B cell (primary cell): ENCODE results near the gene HOTAIR. TPM values are rescaled to one million over a fixed set of nuclear protein-coding genes. Genes with fewer than 3 reads are reported as not detected.

Experiments used
- ATAC-seq: fragments of 200-7000 bp; cut with Tn5 transposase; one replicate; pipeline ENCODE4 v1.10.0; 2021; ENCODE audit warnings: low read depth, mild to moderate bottlenecking, moderate number of reproducible peaks, moderate library complexity
- CTCF ChIA-PET: fragments of 350-600 bp; sonication (Branson Sonifier 250); formaldehyde crosslinking; loops from one replicate; lab custom pipeline; 2021; ENCODE audit warnings: antibody characterized with exemption, inconsistent platforms; lab: Charles Lee
- POLR2A ChIA-PET: fragments of 350-600 bp; sonication (Branson Sonifier 250); formaldehyde crosslinking; loops from one replicate; lab custom pipeline; 2021; ENCODE audit warnings: antibody characterized with exemption; lab: Charles Lee
- DNase-seq: peaks from one replicate; pipeline ENCODE4 v3.0.0; 2013
- H2AFZ ChIP-seq: 2 replicates; pipeline ENCODE4 v1.6.1; 2012; ENCODE audit warnings: mild to moderate bottlenecking, low read depth, low read length; ENCODE audit not compliant: insufficient read depth, poor library complexity, severe bottlenecking
- H3K27ac ChIP-seq, 2 donors: 1 replicate in 1 of 2; 2 replicates in 1 of 2; pipeline ENCODE4 v1.5.1; 2012 to 2013; ENCODE audit warnings: low read length in 2 of 2, mild to moderate bottlenecking in 2 of 2, moderate library complexity in 1 of 2
- H3K27me3 ChIP-seq, 4 experiments: fragments of 200-600 bp in 1 of 4; sonication (generic) in 1 of 4; replicated peaks in 1 of 4; 1 replicate in 2 of 4; 2 replicates in 2 of 4; pipeline versions ENCODE4 v1.6.1 to v1.7.0; 2013 to 2016; ENCODE audit warnings: low read length in 3 of 4, mild to moderate bottlenecking in 2 of 4, mixed read lengths in 1 of 4, moderate library complexity in 1 of 4; ENCODE audit not compliant: insufficient read depth in 4 of 4, control insufficient read depth in 3 of 4; ENCODE audit errors: control extremely low read depth in 1 of 4
- H3K36me3 ChIP-seq, 2 experiments: replicated peaks in 1 of 2; 1 replicate in 1 of 2; 2 replicates in 1 of 2; pipeline versions ENCODE4 v1.6.1 to v1.7.1; 2013; ENCODE audit warnings: low read length in 1 of 2; ENCODE audit not compliant: insufficient read depth in 2 of 2, control insufficient read depth in 1 of 2; ENCODE audit errors: control extremely low read depth in 1 of 2, extremely low read depth in 1 of 2
- H3K4me1 ChIP-seq, 2 donors: fragments of 200-600 bp in 1 of 2; sonication (generic) in 1 of 2; 1 replicate in 1 of 2; 2 replicates in 1 of 2; pipeline versions ENCODE4 v1.5.1 to v1.6.1; 2013 to 2017; ENCODE audit warnings: low read length in 2 of 2; ENCODE audit not compliant: control insufficient read depth in 2 of 2, insufficient read depth in 2 of 2
- H3K4me2 ChIP-seq: replicated peaks from 2 replicates; pipeline ENCODE3; 2012; ENCODE audit warnings: mild to moderate bottlenecking, low read depth, low read length; ENCODE audit not compliant: poor library complexity, severe bottlenecking
- H3K4me3 ChIP-seq, 5 experiments: fragments of 200-600 bp in 1 of 5; sonication (generic) in 1 of 5; 1 replicate in 3 of 5; 2 replicates in 2 of 5; pipeline versions ENCODE4 v1.5.1 to v1.7.0; 2011 to 2016; ENCODE audit warnings: low read length in 4 of 5, mild to moderate bottlenecking in 4 of 5, low read depth in 2 of 5, control low read depth in 1 of 5, moderate library complexity in 1 of 5; ENCODE audit not compliant: insufficient read depth in 1 of 5; ENCODE audit errors: control extremely low read depth in 1 of 5, extremely low read depth in 1 of 5
- H3K79me2 ChIP-seq: fragments of 200-600 bp; sonication (generic); one replicate; pipeline ENCODE4 v1.6.0; 2016; ENCODE audit warnings: low read length; ENCODE audit not compliant: control insufficient read depth, insufficient read depth
- H3K9ac ChIP-seq: fragments of 200-600 bp; sonication (generic); 2 replicates; pipeline ENCODE4 v1.6.1; 2017; ENCODE audit warnings: mild to moderate bottlenecking, low read length, moderate library complexity
- H3K9me3 ChIP-seq, 3 donors: one replicate each; pipeline versions ENCODE4 v1.6.1 to v1.7.1; 2013; ENCODE audit warnings: low read length in 2 of 3; ENCODE audit not compliant: control insufficient read depth in 2 of 3, insufficient read depth in 1 of 3; ENCODE audit errors: control extremely low read depth in 1 of 3
- H4K20me1 ChIP-seq: 2 replicates; pipeline ENCODE4 v1.6.0; 2012; ENCODE audit warnings: mild to moderate bottlenecking, low read length; ENCODE audit not compliant: insufficient read depth, control insufficient read depth, poor library complexity, severe bottlenecking
- H3K27ac Mint-ChIP-seq: one replicate; pipeline ENCODE4 v1.8.0; 2021; ENCODE audit warnings: mixed read lengths
- H3K27me3 Mint-ChIP-seq: one replicate; pipeline ENCODE4 v1.8.0; 2021; ENCODE audit warnings: mixed read lengths
- H3K4me1 Mint-ChIP-seq: one replicate; pipeline ENCODE4 v1.8.0; 2021; ENCODE audit warnings: mixed read lengths
- H3K4me3 Mint-ChIP-seq: one replicate; pipeline ENCODE4 v1.8.0; 2021; ENCODE audit warnings: mixed read lengths
- H3K9me3 Mint-ChIP-seq: one replicate; pipeline ENCODE4 v1.8.0; 2022; ENCODE audit warnings: mixed read lengths; ENCODE audit not compliant: insufficient read depth
- EZH2 ChIP-seq: IDR thresholded peaks from 2 replicates; pipeline ENCODE4 v1.6.1; 2012; ENCODE audit warnings: borderline replicate concordance, low read depth, mild to moderate bottlenecking, moderate library complexity, low read length; ENCODE audit not compliant: insufficient read depth, poor library complexity, severe bottlenecking
- WGBS: methylation state at CpG from one replicate; pipeline ENCODE4 v1.1.5; 2013; ENCODE audit warnings: missing lambda C conversion rate; ENCODE audit not compliant: insufficient coverage; 5-methylcytosine and 5-hydroxymethylcytosine counted together
- intact Hi-C: fragments of 100-400 bp; cut with micrococcal nuclease; formaldehyde crosslinking; loops from one replicate; pipeline ENCODE4 v1.10.0; 2022
- polyA plus RNA-seq: library from polyadenylated mRNA; depleted of rRNA; stranded (reverse); fragments of >200 nt; gene quantifications from 2 replicates; pipeline ENCODE4 v1.2.3, GENCODE V29; 2012
- total RNA-seq, 2 donors: library from RNA; stranded (reverse); fragments of 120-200 nt in 1 of 2; gene quantifications; 1 replicate in 1 of 2; 2 replicates in 1 of 2; pipeline versions ENCODE4 v1.2.3 to v1.2.4, GENCODE V29; 2013 to 2022
- TF ChIP-seq, protein P1 (sequence below): fragments of 200-600 bp; IDR thresholded peaks from one replicate; pipeline ENCODE4 v1.8.0; 2022; ENCODE audit warnings: antibody characterized with exemption, mild to moderate bottlenecking

Gene HOTAIR
- total and polyA plus RNA-seq, 2 donors (not counting 1 experiment from before 2014, with no cell fraction given) = not detected

DNA sequence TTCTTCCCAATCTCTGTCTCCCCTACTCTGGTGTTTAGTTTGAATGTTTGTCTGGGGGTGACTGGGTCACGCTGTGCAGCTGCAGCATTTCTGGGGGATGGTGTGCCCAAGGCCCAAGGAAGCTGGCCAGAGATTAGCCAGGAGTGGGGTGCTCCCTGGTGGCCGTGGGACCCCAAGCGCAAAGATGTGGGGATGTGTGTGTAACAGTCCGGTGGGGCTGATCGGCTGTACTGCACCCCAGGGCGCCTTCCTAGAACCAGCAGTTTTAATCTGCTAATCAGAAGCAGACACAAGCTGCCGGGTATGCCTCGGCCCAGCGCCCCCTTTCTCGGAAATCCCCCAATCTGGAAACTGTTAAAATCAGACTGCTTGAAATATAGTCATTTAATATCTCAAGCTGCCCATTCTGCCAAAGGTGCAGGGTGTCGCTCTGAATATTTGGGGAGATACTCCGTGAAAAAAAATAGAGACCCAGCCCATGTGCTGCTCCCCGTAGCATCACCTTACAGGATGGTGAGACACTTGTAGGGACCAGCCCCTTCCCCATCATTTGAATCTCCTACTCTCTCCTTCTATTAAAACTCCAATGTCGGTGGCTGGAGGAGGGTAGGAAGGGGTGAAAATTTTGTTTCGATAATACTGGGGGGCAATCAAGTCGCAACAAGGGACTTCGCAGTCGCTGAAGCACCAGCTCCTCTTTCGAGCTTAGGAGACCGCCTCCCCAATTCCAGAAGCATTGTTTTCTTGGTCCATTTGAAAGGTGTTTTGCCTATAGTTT lies 29.5 kb upstream of the HOTAIR start:
- Histone ChIP-seq H3K9me3 (peaks cover 0 to 52% (median 0%) of the 10 kb centered on the region in 3 donors), H3K36me3 (no peaks in the 10 kb centered on the region), H4K20me1 (no peaks in the 10 kb centered on the region), H2AFZ (no peak overlapping the region), H3K4me2 (no peak overlapping the region), H3K79me2 (no peaks in the 10 kb centered on the region), H3K4me3 (no peak overlapping the region), H3K4me1 (peaks cover 28 to 57% of the 10 kb centered on the region in 2 donors), H3K27me3 (peaks cover 0 to 95% (median 79%) of the 10 kb centered on the region in 4 experiments), H3K9ac (no peak overlapping the region), H3K27ac (no peak overlapping the region)
- ChIA-PET CTCF (interaction anchor here (0.6 to 6.4 kb wide), 12 partner anchors 13 to 293 kb away, joined by 3 to 159 read pairs (median 4); partner anchors contain the start of gene HOXC5), POLR2A (interaction anchor here (0.6 kb wide), 1 partner anchor 50 kb away, joined by 6 read pairs; no protein-coding TSS in a partner anchor)
- DNase-seq = no peak
- TF ChIP-seq, protein P1, sequence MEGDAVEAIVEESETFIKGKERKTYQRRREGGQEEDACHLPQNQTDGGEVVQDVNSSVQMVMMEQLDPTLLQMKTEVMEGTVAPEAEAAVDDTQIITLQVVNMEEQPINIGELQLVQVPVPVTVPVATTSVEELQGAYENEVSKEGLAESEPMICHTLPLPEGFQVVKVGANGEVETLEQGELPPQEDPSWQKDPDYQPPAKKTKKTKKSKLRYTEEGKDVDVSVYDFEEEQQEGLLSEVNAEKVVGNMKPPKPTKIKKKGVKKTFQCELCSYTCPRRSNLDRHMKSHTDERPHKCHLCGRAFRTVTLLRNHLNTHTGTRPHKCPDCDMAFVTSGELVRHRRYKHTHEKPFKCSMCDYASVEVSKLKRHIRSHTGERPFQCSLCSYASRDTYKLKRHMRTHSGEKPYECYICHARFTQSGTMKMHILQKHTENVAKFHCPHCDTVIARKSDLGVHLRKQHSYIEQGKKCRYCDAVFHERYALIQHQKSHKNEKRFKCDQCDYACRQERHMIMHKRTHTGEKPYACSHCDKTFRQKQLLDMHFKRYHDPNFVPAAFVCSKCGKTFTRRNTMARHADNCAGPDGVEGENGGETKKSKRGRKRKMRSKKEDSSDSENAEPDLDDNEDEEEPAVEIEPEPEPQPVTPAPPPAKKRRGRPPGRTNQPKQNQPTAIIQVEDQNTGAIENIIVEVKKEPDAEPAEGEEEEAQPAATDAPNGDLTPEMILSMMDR = no peak
- no peak for TF ChIP-seq EZH2
- H3K27ac Mint-ChIP-seq = no peak overlapping the region
- peaks cover 71% of the 10 kb centered on the region for H3K27me3 Mint-ChIP-seq
- 24% methylated on average over 10 of the region's 20 CpGs for WGBS
- no peaks in the 10 kb centered on the region for H3K9me3 Mint-ChIP-seq
- H3K4me1 Mint-ChIP-seq = peaks cover 20% of the 10 kb centered on the region
- no peak overlapping the region for H3K4me3 Mint-ChIP-seq
- intact Hi-C loops = loop anchor here (10.0 kb wide), 1 partner anchor 361 kb away; the partner anchor contains the start of gene GPR84
- no peak for ATAC-seq

DNA sequence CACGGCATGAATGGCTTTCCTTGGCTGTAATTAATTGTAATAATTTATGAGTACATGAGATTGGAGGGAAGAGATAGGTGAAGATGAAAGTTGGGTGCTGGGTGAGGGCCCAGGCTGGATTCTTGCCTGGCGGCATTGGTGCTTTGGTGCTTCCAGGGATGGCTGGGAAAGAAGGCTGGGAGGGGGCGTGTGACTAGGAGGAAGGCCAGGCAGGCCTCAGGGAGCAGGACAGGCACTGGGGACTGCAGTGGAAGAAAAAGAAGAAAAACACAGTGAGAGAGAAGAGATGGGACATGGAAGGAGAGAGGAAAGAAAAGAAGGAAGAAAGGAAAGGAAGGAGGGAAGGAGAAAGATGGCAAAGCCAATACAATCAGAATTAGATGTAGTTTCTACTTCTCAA lies 28.9 kb upstream of the HOTAIR start:
- no peak overlapping the region for H3K4me3 ChIP-seq
- no peak overlapping the region for H3K9ac ChIP-seq
- intact Hi-C loops = loop anchor here (10.0 kb wide), 1 partner anchor 361 kb away; the partner anchor contains the start of gene GPR84
- CTCF ChIA-PET = interaction anchor here (0.6 to 6.4 kb wide), 8 partner anchors 14 to 294 kb away, joined by 3 to 159 read pairs (median 7); partner anchors contain the start of gene HOXC5
- POLR2A ChIA-PET = no interaction called here
- H2AFZ ChIP-seq = no peak overlapping the region
- H3K27ac Mint-ChIP-seq = peak overlapping the region; percentile 17
- DNase-seq = no peak
- H3K27me3 Mint-ChIP-seq = peaks cover 75% of the 10 kb centered on the region
- no peak overlapping the region for H3K4me3 Mint-ChIP-seq
- H4K20me1 ChIP-seq = no peaks in the 10 kb centered on the region
- H3K4me1 Mint-ChIP-seq = peaks cover 17% of the 10 kb centered on the region
- H3K27me3 ChIP-seq = peaks cover 0 to 98% (median 83%) of the 10 kb centered on the region in 4 experiments
- H3K9me3 ChIP-seq = peaks cover 0 to 54% (median 0%) of the 10 kb centered on the region in 3 donors
- H3K79me2 ChIP-seq = no peaks in the 10 kb centered on the region
- H3K27ac ChIP-seq = no peak overlapping the region
- no peaks in the 10 kb centered on the region for H3K9me3 Mint-ChIP-seq
- no peak for ATAC-seq
- TF ChIP-seq, protein P1 = no peak
- TF ChIP-seq EZH2 = no peak
- peaks cover 25 to 55% of the 10 kb centered on the region in 2 donors for H3K4me1 ChIP-seq
- 32% methylated on average over 2 of the region's 3 CpGs for WGBS
- H3K36me3 ChIP-seq = no peaks in the 10 kb centered on the region
- H3K4me2 ChIP-seq = no peak overlapping the region
